Gastroesophageal sphincter (tissue), 4 donors: ENCODE measurements around the gene ZNF18. TPM values are rescaled to one million over a fixed set of nuclear protein-coding genes. Genes with fewer than 3 reads are reported as not detected.

ENCODE experiments used
- ATAC-seq: fragments of 150-250 bp; one replicate; pipeline ENCODE4 v1.9.1; 2016; ENCODE audit warnings: mild to moderate bottlenecking, moderate library complexity
- H3K27ac ChIP-seq, 4 donors: fragments of 200-600 bp; sonication (generic) in 3 of 4; 1 replicate in 3 of 4; 2 replicates in 1 of 4; pipeline ENCODE4 v1.5.1; 2016 to 2019
- H3K27me3 ChIP-seq: fragments of 200-600 bp; sonication (generic); one replicate; pipeline ENCODE4 v1.5.1; 2019
- H3K36me3 ChIP-seq, 2 donors: fragments of 200-600 bp; sonication (generic); one replicate each; pipeline ENCODE4 v1.5.1; 2019; ENCODE audit warnings: control low read depth in 1 of 2
- H3K4me1 ChIP-seq, 3 donors: fragments of 200-600 bp; sonication (generic); 1 replicate in 2 of 3; 2 replicates in 1 of 3; pipeline ENCODE4 v1.5.1; 2016 to 2019; ENCODE audit warnings: control low read depth in 2 of 3
- H3K4me3 ChIP-seq, 2 donors: fragments of 200-600 bp; sonication (generic); one replicate each; pipeline ENCODE4 v1.5.1; 2019; ENCODE audit warnings: mild to moderate bottlenecking in 1 of 2, moderate library complexity in 1 of 2
- H3K9me3 ChIP-seq, 3 donors: fragments of 200-600 bp; sonication (generic); one replicate each; pipeline ENCODE4 v1.5.1; 2017 to 2019; ENCODE audit warnings: control low read depth in 2 of 3
- CTCF ChIP-seq, 4 experiments: fragments of 200-600 bp in 2 of 4; fragments of 450-650 bp in 2 of 4; sonication (generic) in 1 of 4; IDR thresholded peaks; one replicate each; pipeline ENCODE4 v1.5.1; 2017 to 2019; ENCODE audit warnings: antibody characterized with exemption in 4 of 4, mild to moderate bottlenecking in 2 of 4, moderate library complexity in 2 of 4
- EP300 ChIP-seq: sonication (generic); formaldehyde crosslinking; IDR thresholded peaks from one replicate; pipeline ENCODE4 v1.6.1; 2017; ENCODE audit warnings: antibody characterized with exemption, mild to moderate bottlenecking
- POLR2A ChIP-seq, 2 donors: fragments of 450-650 bp; IDR thresholded peaks; one replicate each; pipeline ENCODE4 v1.6.1; 2017; ENCODE audit warnings: antibody characterized with exemption in 2 of 2, mild to moderate bottlenecking in 2 of 2, moderate library complexity in 1 of 2
- POLR2AphosphoS5 ChIP-seq: sonication (generic); formaldehyde crosslinking; IDR thresholded peaks from one replicate; pipeline ENCODE4 v1.6.1; 2017; ENCODE audit warnings: antibody characterized with exemption
- WGBS, 2 donors: methylation state at CpG; one replicate each; pipeline ENCODE4 v1.1.5; 2018; ENCODE audit warnings: low coverage in 1 of 2; 5-methylcytosine and 5-hydroxymethylcytosine counted together
- total RNA-seq, 4 donors: library from RNA; depleted of rRNA; stranded (reverse); fragments of >200 nt; gene quantifications; one replicate each; pipeline ENCODE4 v1.1.0, GENCODE V29; 2016

Gene ZNF18
- total RNA-seq, 4 donors from 2014 or later = 7.2 to 9.0 (median 8.0) TPM

GRCh38 chr17:12040478-12040877 is 43.2 kb upstream of the ZNF18 start:
- no peaks in the 10 kb centered on the region for H3K36me3 ChIP-seq
- no peak overlapping the region for H3K4me3 ChIP-seq
- WGBS, 2 donors = 60 to 68% methylated on average over 2 to 3 of the region's 3 CpGs
- no peak for TF ChIP-seq EP300
- TF ChIP-seq CTCF (IDR thresholded peaks at IDR 0.05) = no peak
- TF ChIP-seq POLR2A (IDR thresholded peaks at IDR 0.05) = no peak
- no peak for TF ChIP-seq POLR2AphosphoS5
- H3K27me3 ChIP-seq = no peaks in the 10 kb centered on the region
- no peak overlapping the region for H3K27ac ChIP-seq
- H3K9me3 ChIP-seq = no peaks in the 10 kb centered on the region
- ATAC-seq = no peak
- peaks cover 0 to 57% (median 7%) of the 10 kb centered on the region in 3 donors for H3K4me1 ChIP-seq

- Histone ChIP-seq H3K36me3 (peaks cover 0 to 7% of the 10 kb centered on the region in 2 donors), H3K4me1 (peaks cover 0 to 55% (median 7%) of the 10 kb centered on the region in 3 donors), H3K27me3 (no peaks in the 10 kb centered on the region), H3K4me3 (no peak overlapping the region), H3K9me3 (no peaks in the 10 kb centered on the region), H3K27ac (no peak overlapping the region)
- ATAC-seq = no peak
- no peak for TF ChIP-seq POLR2A (IDR thresholded peaks at IDR 0.05)
- TF ChIP-seq EP300 = no peak
- TF ChIP-seq POLR2AphosphoS5 = no peak
- no peak for TF ChIP-seq CTCF (IDR thresholded peaks at IDR 0.05)
- 30 to 57% methylated on average over 2 of the region's 2 CpGs for WGBS, 2 donors
Measured at GRCh38 chr17:12037970-12038369, 40.7 kb upstream of the ZNF18 start.

- Histone ChIP-seq H3K4me1 (peaks cover 0 to 55% (median 3%) of the 10 kb centered on the region in 3 donors), H3K36me3 (peaks cover 0 to 7% of the 10 kb centered on the region in 2 donors), H3K27ac (no peak overlapping the region), H3K9me3 (no peaks in the 10 kb centered on the region), H3K4me3 (no peak overlapping the region), H3K27me3 (no peaks in the 10 kb centered on the region)
- TF ChIP-seq POLR2A (IDR thresholded peaks at IDR 0.05) (no peak), POLR2AphosphoS5 (no peak), CTCF (IDR thresholded peaks at IDR 0.05) (no peak), EP300 (no peak)
- no peak for ATAC-seq
- 86 to 100% methylated on average over 1 of the region's 1 CpG for WGBS, 2 donors
Measured at GRCh38 chr17:12035673-12036072, 38.4 kb upstream of the ZNF18 start.

- no peak for ATAC-seq
- Histone ChIP-seq H3K4me1 (peaks cover 0 to 57% (median 3%) of the 10 kb centered on the region in 3 donors), H3K36me3 (peaks cover 0 to 7% of the 10 kb centered on the region in 2 donors), H3K27ac (no peak overlapping the region), H3K4me3 (no peak overlapping the region), H3K27me3 (no peaks in the 10 kb centered on the region), H3K9me3 (no peaks in the 10 kb centered on the region)
- TF ChIP-seq POLR2AphosphoS5 (no peak), POLR2A (IDR thresholded peaks at IDR 0.05) (no peak), EP300 (no peak), CTCF (IDR thresholded peaks at IDR 0.05) (no peak)
- WGBS, 2 donors = 90 to 96% methylated on average over 4 of the region's 4 CpGs
Measured at GRCh38 chr17:12034538-12034937, 37.3 kb upstream of the ZNF18 start.

- Histone ChIP-seq H3K4me1 (peaks cover 0 to 76% (median 6%) of the 10 kb centered on the region in 3 donors), H3K36me3 (no peaks in the 10 kb centered on the region), H3K9me3 (no peaks in the 10 kb centered on the region), H3K27me3 (no peaks in the 10 kb centered on the region), H3K4me3 (no peak overlapping the region), H3K27ac (no peak overlapping the region)
- ATAC-seq = no peak
- 85 to 100% methylated on average over 2 of the region's 2 CpGs for WGBS, 2 donors
- TF ChIP-seq CTCF (IDR thresholded peaks at IDR 0.05) = no peak
- TF ChIP-seq POLR2A (IDR thresholded peaks at IDR 0.05) = no peak
- TF ChIP-seq EP300 = no peak
- no peak for TF ChIP-seq POLR2AphosphoS5
Measured at GRCh38 chr17:12028611-12029010, 31.3 kb upstream of the ZNF18 start.
